ENCODE data around the gene SASH1.

DNA sequence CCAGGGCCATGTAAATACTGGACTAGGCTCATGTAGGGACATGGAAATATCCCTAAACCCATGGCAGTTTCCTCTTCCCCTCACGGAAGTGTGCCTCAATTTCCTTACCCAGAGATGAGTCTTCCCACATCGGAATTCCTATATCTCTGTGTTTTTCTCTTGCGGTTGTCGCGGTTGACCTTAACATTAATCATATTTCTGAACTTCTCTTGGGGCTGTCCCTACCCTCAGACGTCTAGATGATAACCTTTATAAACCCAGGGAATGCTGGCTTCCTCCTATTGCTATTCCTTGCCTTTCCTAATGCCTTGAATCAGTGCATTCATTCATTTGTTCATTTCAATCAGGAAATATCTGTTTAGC lies 160.1 kb downstream of the SASH1 start:
- TF ChIP-seq POLR2A (IDR thresholded peaks at IDR 0.05; ENCODE audit: low read length) (no peak), GATA1 (IDR thresholded peaks at IDR 0.05; ENCODE audit: low read depth, low read length) (no peak)
